Keratinocyte (primary cell): ENCODE measurements around the gene CHMP1B.

ENCODE experiments used
- EZH2 ChIP-seq: IDR thresholded peaks from one replicate; pipeline ENCODE4 v1.6.1; 2012; ENCODE audit warnings: inconsistent platforms, mild to moderate bottlenecking, low read length, moderate library complexity
- TF ChIP-seq, protein P1 (sequence below), 3 experiments: IDR thresholded peaks in 1 of 3; conservative IDR thresholded peaks in 1 of 3; optimal IDR thresholded peaks in 1 of 3; 2 replicates in 2 of 3; 3 replicates in 1 of 3; pipeline versions ENCODE3 to v1.5.1; 2011; ENCODE audit warnings: low read length in 3 of 3, mild to moderate bottlenecking in 3 of 3, moderate library complexity in 2 of 3, control low read depth in 1 of 3, inconsistent platforms in 1 of 3; ENCODE audit not compliant: insufficient read depth in 2 of 3; ENCODE audit errors: extremely low read depth in 1 of 3

- TF ChIP-seq, protein P1, sequence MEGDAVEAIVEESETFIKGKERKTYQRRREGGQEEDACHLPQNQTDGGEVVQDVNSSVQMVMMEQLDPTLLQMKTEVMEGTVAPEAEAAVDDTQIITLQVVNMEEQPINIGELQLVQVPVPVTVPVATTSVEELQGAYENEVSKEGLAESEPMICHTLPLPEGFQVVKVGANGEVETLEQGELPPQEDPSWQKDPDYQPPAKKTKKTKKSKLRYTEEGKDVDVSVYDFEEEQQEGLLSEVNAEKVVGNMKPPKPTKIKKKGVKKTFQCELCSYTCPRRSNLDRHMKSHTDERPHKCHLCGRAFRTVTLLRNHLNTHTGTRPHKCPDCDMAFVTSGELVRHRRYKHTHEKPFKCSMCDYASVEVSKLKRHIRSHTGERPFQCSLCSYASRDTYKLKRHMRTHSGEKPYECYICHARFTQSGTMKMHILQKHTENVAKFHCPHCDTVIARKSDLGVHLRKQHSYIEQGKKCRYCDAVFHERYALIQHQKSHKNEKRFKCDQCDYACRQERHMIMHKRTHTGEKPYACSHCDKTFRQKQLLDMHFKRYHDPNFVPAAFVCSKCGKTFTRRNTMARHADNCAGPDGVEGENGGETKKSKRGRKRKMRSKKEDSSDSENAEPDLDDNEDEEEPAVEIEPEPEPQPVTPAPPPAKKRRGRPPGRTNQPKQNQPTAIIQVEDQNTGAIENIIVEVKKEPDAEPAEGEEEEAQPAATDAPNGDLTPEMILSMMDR (optimal IDR thresholded peaks at IDR 0.05 in 1 of 3, IDR thresholded peaks at IDR 0.05 in 1 of 3, conservative IDR thresholded peaks at IDR 0.05 in 1 of 3; ENCODE audit: extremely low read depth in 1 of 3, insufficient read depth in 2 of 3, low read length in 3 of 3) = no peak
- no peak for TF ChIP-seq EZH2
Measured at GRCh38 chr18:11847811-11848210, 3.4 kb upstream of the CHMP1B start.
